ENCODE measurements around the gene ATP4B. TPM values are rescaled to one million over a fixed set of nuclear protein-coding genes. Genes with fewer than 3 reads are reported as not detected.

ATP4B gene
- polyA plus RNA-seq, 1 of the 3 experiments (the other 2 are of a cell fraction), result not detected

DNA sequence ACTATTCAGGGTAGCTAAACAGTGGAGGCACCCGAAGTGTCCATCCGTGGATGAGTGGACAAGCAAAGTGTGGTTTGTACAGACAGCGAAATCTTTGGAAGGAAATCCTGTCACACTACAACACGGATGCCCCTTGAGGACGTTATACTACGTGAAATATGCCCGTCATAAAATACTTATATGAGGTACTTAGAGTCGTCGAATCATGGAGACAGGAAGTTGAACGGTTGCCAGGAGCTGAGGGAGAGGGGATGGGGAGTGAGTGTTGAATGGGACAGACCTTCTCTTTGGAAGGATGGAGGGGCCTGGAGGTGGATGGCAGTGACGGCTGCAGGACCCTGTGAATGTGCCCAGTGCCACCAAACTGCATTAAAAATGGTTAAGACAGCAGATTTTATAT lies 11.6 kb downstream of the ATP4B start:
- Histone ChIP-seq H3K79me2 (ENCODE audit: insufficient read depth) (no peaks in the 10 kb centered on the region), H3K4me2 (no peak overlapping the region), H2AFZ (ENCODE audit: low read depth) (no peak overlapping the region), H3K9ac (no peak overlapping the region), H3K27me3 (ENCODE audit: insufficient read depth) (no peaks in the 10 kb centered on the region), H3K4me1 (ENCODE audit: control insufficient read depth in 1 of 2, insufficient read depth in 2 of 2, low read depth in 1 of 2, low read length in 1 of 2) (peaks cover 12 to 19% of the 10 kb centered on the region in 2 experiments; a peak in 2 of 4 replicates), H3K36me3 (replicated peaks in 1 of 2; ENCODE audit: control insufficient read depth in 1 of 2, insufficient read depth in 2 of 2, low read length in 1 of 2) (peaks cover 5 to 13% of the 10 kb centered on the region in 2 experiments), H3K27ac (ENCODE audit: low read depth in 2 of 2, low read length in 1 of 2) (no peak overlapping the region), H3F3A (replicated peaks; ENCODE audit: insufficient read depth) (peaks cover 7% of the 10 kb centered on the region), H3K9me3 (no peaks in the 10 kb centered on the region), H3K9me2 (no peaks in the 10 kb centered on the region), H4K20me1 (ENCODE audit: insufficient read depth) (no peaks in the 10 kb centered on the region), H3K4me3 (ENCODE audit: low read depth in 2 of 2, low read length in 1 of 2) (no peak overlapping the region)
- CTCF ChIA-PET, result interaction anchor here (0.8 kb wide), 1 partner anchor 26 kb away, joined by 3 read pairs; no protein-coding TSS in a partner anchor
- WGBS (ENCODE audit: low lambda C conversion rate), result 89% methylated on average over 11 of the region's 11 CpGs
- no peak for DNase-seq
- TF ChIP-seq RAD21 (IDR thresholded peaks at IDR 0.05; ENCODE audit: low read length), result no peak
- no peak for TF ChIP-seq YY1 (IDR thresholded peaks at IDR 0.05; ENCODE audit: low read depth)
- TF ChIP-seq TAF1 (IDR thresholded peaks at IDR 0.05; ENCODE audit: borderline replicate concordance, low read depth, low read length), result no peak
- no peak for TF ChIP-seq MXI1 (IDR thresholded peaks at IDR 0.05; ENCODE audit: low read depth, low read length)
- TF ChIP-seq, protein P1, sequence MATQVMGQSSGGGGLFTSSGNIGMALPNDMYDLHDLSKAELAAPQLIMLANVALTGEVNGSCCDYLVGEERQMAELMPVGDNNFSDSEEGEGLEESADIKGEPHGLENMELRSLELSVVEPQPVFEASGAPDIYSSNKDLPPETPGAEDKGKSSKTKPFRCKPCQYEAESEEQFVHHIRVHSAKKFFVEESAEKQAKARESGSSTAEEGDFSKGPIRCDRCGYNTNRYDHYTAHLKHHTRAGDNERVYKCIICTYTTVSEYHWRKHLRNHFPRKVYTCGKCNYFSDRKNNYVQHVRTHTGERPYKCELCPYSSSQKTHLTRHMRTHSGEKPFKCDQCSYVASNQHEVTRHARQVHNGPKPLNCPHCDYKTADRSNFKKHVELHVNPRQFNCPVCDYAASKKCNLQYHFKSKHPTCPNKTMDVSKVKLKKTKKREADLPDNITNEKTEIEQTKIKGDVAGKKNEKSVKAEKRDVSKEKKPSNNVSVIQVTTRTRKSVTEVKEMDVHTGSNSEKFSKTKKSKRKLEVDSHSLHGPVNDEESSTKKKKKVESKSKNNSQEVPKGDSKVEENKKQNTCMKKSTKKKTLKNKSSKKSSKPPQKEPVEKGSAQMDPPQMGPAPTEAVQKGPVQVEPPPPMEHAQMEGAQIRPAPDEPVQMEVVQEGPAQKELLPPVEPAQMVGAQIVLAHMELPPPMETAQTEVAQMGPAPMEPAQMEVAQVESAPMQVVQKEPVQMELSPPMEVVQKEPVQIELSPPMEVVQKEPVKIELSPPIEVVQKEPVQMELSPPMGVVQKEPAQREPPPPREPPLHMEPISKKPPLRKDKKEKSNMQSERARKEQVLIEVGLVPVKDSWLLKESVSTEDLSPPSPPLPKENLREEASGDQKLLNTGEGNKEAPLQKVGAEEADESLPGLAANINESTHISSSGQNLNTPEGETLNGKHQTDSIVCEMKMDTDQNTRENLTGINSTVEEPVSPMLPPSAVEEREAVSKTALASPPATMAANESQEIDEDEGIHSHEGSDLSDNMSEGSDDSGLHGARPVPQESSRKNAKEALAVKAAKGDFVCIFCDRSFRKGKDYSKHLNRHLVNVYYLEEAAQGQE (IDR thresholded peaks at IDR 0.05; ENCODE audit: low read depth, low read length), result no peak
- no peak for TF ChIP-seq POLR2AphosphoS5 (IDR thresholded peaks at IDR 0.05; ENCODE audit: low read depth, low read length)
- TF ChIP-seq, protein P2, sequence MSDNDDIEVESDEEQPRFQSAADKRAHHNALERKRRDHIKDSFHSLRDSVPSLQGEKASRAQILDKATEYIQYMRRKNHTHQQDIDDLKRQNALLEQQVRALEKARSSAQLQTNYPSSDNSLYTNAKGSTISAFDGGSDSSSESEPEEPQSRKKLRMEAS (IDR thresholded peaks at IDR 0.05; ENCODE audit: low read depth), result no peak
- TF ChIP-seq TCF12 (IDR thresholded peaks at IDR 0.05), result no peak
- TF ChIP-seq NFIC (IDR thresholded peaks at IDR 0.05; ENCODE audit: borderline replicate concordance), result no peak
- no peak for TF ChIP-seq RXRA (IDR thresholded peaks at IDR 0.05; ENCODE audit: borderline replicate concordance, low read depth)
- TF ChIP-seq, protein P3, sequence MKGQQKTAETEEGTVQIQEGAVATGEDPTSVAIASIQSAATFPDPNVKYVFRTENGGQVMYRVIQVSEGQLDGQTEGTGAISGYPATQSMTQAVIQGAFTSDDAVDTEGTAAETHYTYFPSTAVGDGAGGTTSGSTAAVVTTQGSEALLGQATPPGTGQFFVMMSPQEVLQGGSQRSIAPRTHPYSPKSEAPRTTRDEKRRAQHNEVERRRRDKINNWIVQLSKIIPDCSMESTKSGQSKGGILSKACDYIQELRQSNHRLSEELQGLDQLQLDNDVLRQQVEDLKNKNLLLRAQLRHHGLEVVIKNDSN (IDR thresholded peaks at IDR 0.05; ENCODE audit: borderline replicate concordance, low read depth), result no peak
- TF ChIP-seq MEF2A (IDR thresholded peaks at IDR 0.05; ENCODE audit: borderline replicate concordance, low read depth), result no peak
- no peak for TF ChIP-seq TEAD4 (IDR thresholded peaks at IDR 0.05; ENCODE audit: borderline replicate concordance, insufficient read depth)
- no peak for TF ChIP-seq NRF1 (IDR thresholded peaks at IDR 0.05; ENCODE audit: low read depth, low read length)
- TF ChIP-seq RFX5 (IDR thresholded peaks at IDR 0.05; ENCODE audit: low read length), result no peak
- TF ChIP-seq, protein P4, sequence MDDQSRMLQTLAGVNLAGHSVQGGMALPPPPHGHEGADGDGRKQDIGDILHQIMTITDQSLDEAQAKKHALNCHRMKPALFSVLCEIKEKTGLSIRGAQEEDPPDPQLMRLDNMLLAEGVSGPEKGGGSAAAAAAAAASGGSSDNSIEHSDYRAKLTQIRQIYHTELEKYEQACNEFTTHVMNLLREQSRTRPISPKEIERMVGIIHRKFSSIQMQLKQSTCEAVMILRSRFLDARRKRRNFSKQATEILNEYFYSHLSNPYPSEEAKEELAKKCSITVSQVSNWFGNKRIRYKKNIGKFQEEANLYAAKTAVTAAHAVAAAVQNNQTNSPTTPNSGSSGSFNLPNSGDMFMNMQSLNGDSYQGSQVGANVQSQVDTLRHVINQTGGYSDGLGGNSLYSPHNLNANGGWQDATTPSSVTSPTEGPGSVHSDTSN (IDR thresholded peaks at IDR 0.05), result no peak
- POLR2A ChIA-PET, result no interaction called here
